Inflammatory macrophage treated with lipopolysaccharide for 1 hour (primary cell): ENCODE results near the gene IL23R.
A peak's percentile ranks its signal among the peaks of the same experiment; 100 is the strongest.
"Not testable (repeated sequence)": the region's sequence is repeated elsewhere in the genome, so short reads cannot be mapped to it uniquely, and the experiment has no call there.

Experiments
- DNase-seq, 2 donors: peaks; one replicate each; pipeline ENCODE4 v3.0.0-alpha.2; 2020 to 2022

IL23R gene

DNA sequence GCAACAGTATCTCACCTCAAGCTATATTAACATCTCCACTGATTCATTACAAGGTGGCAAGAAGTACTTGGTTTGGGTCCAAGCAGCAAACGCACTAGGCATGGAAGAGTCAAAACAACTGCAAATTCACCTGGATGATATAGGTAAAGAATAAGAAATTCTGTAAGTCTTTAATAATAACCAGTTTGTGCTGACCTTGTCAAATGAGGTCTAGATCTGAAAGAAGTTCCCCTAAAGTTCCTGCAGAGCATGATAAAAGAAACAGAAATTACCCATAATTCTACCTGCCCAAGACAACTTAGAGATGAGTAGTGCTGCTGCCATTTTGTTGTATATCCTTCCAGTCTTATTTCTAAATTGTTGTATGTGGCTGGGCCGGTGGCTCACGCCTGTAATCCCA is 34.5 kb downstream of the IL23R start:
- DNase-seq: no peak

DNA sequence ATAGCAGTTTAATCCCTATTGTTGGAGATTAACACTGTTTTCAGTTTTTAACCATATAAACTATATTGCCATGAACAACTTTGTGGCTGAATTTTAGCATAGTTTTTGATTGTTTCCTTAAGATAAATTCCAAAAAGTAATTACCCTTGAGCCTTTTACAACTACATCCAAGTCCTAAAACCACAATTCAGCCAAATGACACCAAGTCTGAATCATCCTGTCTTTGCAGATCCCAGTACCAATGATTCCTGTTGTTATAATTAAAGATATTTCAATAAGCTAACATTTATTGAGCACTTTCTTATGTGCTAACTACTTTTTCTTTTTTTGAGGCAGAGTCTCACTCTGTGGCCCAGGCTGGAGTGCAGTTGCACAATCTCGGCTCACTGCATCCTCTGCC is 35.6 kb downstream of the IL23R start:
- no peak for DNase-seq

DNA sequence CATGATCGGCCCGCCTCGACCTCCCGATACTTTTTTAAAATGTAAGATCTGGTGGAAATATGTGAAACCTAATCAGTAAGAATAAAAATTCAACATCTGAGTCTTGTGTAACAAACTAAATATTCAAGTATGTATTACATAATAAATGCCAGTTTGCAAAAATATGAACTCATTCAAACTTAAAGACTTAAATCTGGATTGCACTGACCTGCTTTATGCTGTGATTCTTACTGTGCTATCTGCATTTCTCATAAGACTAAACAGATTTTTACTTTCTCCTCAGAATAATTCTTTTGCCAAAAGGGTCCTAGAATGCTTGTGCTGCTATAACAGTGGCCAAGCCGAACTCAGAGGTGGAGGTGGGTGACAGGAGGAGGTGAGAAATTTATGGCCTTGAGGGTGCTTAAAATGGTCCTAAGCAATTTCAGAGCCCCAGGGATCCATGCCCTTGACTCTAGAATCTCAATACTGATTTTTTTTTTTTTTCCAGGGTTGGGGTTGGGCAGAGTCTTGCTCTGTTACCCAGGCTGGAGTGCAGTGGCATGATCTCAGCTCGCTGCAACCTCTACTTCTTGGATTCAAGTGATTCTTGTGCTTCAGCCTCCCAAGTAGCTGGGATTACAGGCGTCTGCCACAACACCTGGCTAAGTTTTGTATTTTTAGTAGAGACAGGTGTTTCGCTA is 38.2 kb downstream of the IL23R start:
- DNase-seq: no peak

DNA sequence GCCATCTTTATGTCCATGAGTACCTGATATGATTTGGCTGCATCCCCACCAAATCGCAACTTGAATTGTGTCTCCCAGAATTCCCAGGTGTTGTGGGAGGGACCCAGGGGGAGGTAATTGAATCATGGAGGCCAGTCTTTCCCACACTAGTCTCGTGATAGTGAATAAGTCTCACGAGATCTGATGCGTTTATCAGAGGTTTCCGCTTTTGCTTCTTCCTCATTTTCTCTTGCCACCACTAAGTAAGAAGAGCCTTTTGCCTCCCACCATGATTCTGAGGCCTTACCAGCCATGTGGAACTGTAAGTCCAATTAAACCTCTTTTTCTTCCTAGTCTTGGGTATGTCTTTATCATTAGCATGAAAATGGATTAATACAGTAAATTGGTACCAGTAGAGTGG is 41.1 kb downstream of the IL23R start:
- DNase-seq: not testable (repeated sequence)

DNA sequence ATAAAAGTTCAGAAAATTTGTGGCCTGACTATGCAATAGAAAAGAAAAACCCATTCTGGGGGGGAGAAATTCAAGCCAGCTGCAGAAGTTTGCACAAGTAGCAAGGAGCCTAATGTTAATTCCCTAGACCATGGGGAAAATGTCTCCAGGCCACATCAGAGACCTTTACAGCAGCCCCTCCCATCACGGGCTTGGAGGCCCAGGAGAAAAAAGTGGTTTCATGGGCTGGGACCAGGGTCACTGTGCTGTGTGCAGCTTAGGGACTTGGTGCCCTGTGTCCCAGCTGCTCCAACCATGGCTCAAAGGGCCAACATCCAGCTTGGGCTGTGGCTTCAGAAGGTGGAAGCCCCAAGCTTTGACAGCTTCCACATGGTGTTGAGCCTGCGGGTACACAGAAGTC is 42.0 kb downstream of the IL23R start:
- DNase-seq: no peak

DNA sequence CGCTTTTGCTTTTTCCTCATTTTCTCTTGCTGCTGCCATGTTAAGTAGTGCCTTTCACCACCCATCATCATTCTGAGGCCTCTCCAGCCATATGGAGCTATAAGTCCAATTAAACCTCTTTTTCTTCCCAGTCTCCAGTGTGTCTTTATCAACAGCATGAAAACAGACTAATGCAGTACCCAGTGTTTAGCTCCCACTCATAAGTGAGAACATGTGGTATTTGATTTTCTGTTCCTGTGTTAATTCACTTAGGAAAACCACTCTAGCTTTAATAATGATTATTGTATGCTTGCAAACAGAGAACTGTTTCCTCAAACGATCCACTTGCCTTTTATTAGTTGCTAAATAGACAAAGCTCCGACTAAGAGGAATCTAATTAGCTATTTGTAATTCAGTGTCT is 43.3 kb downstream of the IL23R start:
- no peak for DNase-seq

DNA sequence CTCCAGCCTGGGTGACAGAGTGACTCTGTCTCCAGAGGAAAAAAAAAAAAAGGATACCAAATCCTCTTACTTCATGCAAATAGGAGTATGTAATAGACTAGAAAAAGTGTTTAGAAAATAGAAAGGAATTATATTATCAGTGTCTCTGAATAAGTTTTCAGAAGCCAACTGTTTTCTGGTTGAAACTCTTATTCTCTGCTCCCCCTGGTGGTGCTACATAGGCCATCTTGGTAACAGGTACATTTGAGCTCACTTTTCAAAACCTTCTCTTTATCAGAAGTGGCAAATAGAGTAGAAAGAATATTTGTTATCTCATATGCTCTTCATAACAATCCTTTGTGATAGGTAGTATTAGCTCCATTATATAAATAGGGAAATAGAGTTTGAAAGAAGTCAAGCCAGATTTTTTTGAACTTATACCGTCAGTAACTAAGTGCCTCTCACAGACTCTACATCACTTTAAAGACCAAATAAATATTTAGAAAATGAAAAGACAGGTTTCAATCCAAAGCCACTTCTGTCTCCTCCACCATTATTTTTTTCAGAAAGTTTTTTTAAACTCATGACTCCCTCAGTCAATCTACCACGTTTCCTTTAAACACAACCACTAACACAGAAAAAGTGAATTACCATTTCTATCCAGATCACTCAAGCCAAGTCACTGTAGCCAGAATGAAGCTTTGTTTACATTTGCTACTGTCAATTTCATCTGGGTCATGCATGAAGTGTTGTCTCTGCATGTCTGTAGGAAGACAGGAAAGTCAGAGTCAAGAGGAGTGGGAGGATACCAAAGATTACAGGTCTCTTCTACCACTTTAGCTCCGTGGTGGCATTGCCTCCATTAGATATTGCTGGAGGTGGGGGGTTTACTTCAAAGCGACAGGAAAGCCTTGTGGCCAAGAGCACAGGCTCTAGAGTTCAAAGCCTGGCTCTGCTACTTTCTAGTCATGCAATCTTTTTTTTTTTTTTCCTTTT is 45.6 kb downstream of the IL23R start:
- DNase-seq: peak in 1 of 2 donors; percentile 39

DNA sequence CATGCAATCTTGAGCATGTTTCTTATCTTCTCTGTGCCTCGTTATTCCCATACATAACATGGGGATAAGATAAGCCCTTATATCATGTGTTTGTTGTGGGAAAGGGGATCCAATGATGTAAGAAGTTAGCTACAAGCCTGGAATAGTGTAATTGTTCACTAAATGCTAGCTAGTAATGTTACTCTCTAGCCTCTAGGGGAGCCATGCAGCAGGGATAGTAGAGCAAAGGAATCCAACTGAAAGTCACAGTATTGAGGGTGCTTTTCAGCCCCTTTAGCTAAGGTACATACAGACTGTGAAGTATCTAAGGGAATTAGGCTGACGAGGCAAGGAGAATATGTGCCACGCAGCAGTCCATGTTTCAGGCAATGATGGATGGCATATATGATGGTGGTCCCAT is 46.9 kb downstream of the IL23R start:
- peak; percentile 1 to 9 for DNase-seq

DNA sequence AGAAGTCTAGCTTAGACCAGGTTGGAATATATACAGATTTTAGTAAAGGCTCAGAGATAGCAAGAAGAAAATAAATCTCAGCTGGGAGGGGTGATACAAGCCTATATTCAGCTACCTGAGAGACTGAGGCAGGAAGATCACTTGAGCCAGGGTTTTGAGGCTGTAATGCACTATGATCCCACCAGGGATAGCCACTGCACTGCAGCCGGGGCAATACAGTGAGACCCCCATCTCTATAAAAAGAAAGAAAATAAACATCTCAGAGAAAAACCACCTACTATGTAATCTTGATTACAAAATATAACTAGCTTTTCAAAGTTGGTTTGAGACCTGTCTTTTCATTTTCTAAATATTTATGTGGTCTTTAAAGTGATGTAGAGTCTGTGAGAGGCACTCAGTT is 47.7 kb downstream of the IL23R start:
- DNase-seq: no peak

DNA sequence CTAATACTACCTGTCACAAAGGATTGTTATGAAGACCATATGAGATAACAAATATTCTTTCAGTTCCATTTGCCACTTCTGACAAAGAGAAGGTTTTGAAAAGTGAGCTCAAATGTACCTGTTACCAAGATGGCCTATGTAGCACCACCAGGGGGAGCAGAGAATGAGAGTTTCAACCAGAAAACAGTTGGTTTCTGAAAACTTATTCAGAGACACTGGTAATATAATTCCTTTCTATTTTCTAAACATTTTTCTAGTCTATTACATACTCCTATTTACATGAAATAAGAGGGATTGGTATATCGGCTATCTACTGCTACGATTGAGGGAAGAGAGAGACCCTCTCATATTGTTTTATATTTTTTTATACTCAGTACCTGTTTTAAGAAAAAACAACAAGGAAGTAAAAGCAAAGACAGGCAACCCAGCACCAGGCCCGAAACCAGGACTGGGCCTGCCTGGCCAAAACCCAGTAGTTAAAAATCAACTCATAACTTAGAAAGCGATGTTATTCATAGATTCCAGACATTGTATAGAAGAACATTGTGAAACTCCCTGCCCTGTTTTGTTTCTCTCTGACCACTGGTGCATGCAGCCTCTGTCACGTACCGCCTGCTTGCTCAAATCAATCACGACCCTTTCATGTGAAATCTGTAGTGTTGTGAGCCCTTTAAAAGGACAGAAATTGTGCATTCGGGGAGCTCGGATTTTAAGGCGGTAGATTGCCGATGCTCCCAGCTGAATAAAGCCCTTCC is 48.3 kb downstream of the IL23R start:
- DNase-seq: peak; percentile 3 to 27

DNA sequence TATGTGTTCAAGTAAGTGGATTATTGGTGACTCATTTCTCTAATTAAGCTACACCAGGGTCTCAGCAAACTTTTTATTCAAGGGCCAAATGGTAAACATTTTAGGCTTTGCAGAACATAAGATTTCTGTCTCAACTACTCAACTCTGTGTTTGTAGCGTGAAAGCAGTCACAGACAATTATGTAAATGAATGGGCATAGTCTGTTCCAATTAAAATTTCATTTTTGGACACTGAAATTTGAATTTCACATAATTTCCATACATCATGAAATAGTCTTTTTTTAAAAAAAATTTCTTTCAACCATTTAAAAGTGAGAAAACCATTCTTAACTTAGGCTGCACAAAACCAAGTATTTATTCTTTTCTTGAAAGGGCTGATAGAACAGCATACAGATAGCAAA is 50.1 kb downstream of the IL23R start:
- DNase-seq: no peak

DNA sequence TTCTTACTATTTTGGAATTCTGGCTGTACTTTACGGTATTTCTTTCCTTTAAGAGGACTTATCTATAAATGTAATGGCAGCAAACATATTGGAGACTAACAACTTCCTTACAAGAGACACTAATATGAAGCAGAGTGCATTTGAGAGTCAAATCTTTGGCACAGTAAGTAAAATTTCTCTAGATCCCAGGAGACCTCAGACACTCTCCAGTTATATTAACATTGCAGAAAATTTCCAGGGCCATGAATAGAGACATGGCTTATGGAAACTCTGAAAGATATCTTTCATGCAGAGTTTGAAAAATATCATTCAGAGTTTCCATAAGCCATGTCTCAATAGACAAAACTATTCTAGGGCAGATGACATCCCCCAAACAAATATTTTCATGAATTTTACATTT is 51.2 kb downstream of the IL23R start:
- no peak for DNase-seq

DNA sequence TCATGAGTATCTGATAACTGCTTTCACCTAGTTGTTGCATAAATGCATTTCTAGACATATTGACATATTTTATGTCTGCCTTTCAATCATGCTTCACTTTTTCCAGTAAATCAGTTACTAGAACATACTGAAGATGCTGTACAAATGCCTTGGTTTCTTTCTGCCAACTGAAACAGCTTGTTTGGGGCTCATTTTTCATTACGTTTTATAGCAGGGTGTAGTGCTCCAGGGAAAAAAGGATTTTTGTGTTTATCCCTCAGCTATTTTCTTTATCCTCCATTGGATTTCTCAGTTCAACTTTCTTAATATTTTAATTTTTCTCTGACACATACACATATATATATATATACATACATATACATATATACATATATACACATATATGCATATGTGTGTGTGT is 51.7 kb downstream of the IL23R start:
- no peak for DNase-seq

DNA sequence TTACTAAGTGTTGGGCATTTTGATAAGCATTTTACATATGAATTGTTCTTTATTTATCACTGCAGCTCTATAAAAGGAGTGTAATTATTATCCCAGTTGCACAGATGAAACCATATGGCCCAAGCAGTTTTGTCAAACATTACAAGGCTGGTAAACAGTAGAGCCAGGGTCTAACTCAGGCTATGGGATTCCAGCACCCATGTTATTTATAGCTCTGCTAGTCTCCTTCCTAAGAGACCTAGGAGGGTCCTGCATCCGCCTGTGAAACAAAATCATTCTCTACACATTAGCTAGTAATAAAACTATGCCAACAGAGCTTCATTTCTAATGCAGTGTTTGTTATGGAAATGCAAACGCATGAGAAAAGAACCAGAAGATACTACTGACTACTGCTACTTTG is 58.6 kb downstream of the IL23R start:
- no peak for DNase-seq

DNA sequence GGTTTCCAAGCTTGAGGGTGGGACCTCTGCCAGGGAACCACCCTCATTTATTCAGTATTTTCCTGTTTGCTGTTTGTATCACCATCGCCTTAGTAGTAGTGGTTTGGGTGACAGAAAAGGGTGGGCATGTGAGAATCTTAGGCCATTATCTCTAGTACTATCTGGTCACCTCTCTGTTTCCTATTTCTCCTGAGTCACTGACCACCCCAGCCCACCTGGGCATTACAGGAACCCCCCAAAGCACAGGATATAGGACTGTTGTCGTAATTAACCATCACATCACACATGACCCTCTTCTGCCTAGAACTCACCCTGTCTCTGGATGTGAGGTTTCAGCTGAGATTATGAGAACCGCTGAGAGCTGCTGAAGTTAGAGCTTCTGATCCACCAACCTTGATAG is 60.4 kb downstream of the IL23R start:
- no peak for DNase-seq

DNA sequence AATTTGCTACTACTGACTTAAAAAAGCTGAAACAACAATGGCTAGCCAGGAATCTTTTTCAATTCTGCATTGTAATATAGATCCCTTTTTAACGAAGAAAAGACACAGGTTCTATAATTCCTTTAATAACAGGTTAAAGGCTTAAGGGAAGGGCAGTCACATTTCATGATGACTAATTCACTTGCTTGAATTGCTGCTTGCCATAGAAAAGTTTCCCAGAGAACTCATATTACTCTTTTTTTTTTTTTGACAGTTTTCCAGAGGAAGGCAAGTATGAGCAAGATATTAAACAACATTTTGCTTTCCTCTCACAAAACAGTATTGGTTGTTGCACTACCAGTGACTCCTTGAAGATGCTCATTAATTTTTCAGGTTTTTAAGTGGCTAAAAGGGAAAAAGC is 60.9 kb downstream of the IL23R start:
- DNase-seq: no peak

DNA sequence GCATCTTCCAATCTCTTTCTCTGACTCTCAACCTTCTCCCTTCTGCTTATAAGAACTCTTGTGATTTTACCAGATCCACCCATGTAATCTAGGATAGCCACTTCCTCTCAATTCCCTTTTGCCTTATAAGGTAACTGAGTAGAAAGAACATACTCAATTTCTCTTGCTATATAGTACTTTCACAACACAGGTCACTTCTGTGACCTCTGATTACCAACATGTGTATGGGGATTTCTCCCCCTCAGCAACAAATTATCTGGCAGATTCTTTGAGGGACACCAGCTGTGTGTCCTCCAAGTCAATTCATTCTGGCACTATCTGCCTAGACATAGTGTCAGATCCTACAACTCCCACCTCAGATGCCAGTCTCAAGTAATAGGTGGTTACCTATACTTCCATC is 62.5 kb downstream of the IL23R start:
- peak in 1 of 2 donors; percentile 4 for DNase-seq

DNA sequence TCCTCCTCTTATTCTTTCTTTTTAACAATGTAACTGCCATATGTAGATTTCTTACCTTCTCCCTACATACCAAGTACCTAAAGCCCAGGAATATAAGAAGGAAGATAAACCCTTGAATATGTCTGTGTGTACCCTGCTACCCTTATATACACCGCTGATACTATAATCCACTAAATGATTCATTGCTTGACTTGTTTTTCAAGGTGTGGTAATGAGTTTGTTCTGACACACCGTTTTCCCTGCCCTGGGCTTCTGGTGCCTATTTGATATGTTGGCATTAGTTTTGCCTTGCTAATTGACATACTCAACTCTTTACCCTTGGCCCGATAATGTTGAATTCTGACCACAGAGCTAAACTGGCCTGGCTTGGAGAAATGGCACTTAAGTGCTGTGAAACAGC is 64.3 kb downstream of the IL23R start:
- no peak for DNase-seq

DNA sequence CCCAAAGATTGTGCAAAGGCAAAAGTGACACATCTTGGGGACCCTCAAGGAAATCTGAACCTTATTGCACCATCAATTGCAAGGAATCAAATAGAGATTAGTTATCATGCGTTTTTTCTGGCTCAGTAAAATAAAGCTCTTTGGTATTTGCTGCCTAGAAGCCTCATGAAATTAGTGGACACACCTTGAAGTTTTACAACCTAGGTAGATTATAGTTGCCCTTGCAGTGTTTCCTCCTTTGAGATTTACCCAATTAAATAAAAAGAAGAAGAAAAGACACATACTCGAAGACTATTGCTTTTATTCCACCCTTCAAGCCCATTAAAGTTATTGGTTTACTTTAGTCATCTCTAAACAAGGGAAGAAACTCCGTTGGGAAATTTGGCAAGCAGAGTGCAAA is 70.0 kb downstream of the IL23R start:
- DNase-seq: no peak

DNA sequence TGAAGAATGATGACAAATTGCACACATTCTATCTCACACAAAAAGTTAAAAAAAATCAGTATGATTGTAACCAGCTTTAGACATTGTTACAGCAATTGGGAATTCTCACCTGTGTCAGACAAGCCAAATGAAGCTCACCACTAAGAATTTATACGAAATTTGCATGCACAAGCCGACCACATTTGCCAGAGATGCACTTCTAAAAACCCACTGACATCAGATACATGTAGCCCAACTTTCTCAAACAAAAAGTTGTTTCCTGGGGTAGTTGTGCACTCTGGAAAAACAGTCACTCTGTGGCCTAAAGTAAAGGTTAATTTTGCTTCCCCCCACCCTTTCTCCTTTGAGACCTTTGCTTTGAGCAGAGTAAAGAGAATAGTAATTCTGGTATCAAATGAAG is 73.5 kb downstream of the IL23R start:
- no peak for DNase-seq

DNA sequence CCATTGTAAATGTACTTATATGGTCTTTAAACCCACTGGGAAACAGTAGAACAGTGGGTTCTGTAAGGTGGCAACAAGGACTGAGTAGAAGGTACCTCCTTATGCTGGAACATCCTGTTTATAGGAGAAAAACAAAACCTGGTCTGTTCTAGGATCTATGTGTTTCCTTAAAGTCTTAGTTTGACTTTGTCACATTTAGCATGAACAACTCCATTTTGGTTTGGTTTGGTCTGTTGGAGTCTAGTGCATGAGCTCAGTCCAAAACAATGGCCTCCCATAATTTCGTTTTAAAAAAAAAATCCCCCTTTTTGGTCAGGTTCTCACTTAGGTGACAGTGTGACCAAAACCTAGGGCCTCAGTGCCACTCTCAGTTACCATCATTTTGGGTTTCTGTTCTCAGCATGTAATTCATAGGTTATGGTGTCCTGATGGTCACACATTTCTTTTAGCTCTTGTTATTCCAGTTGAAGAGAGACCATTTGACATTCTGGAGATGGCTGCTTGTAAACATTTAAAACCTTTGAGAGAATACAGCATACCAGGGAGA is 75.0 kb downstream of the IL23R start:
- DNase-seq: no peak

DNA sequence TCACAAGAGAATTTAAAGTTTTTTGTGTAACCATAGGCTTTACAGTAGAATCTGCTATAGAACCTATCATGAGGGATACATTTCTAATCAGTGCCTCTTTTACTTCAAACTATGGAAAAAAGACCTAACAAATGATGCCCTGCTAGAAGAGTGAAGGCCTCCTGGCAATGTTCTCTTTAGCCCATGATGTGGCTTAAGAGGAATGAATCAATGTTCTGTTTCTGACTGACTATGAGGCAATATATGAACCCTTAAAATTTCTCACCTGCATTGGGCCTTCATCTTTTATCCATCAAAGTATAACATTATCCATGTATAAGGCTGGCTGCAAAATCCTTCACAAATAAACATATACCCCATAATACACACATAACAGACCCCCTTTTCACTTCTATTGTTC is 75.8 kb downstream of the IL23R start:
- DNase-seq: no peak

DNA sequence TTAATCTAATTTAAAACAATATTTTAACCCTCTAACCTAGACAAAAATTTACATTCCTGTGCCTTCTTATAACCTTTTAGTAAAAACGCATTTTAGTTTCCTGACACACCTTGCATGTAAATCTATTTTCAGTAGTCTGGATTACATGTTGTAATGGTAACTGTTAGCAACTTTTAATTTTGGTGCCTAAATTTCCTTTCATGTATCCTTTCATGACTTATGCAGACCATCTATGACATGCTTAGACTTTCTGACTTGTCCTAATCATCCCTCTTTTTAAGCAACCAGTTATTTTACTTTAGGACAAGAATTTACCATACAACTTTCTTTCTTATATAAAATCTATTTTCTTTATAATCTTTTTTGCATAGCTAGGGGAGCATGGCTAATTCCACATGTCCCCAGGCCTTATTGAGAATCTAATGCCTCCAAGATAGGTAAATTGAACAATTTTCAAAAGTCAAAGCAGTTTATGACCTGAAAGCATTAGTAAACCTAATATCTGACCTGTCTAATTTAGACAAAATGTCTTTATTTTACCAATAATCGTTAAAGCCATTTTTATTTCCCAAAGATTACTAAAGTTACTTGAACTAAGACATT is 83.9 kb downstream of the IL23R start:
- DNase-seq: no peak
